ENCODE measurements around the gene PPP1R14B.

GRCh38 chr11:64232967-64233315 lies 13.8 kb downstream of the PPP1R14B start:
- TF ChIP-seq POLR2A (IDR thresholded peaks at IDR 0.05; ENCODE audit: low read depth, low read length): no peak
- no peak for TF ChIP-seq POLR2AphosphoS5 (IDR thresholded peaks at IDR 0.05; ENCODE audit: low read depth, low read length)
- no peak for TF ChIP-seq TAF1 (IDR thresholded peaks at IDR 0.05; ENCODE audit: low read depth, low read length)
- no peak for TF ChIP-seq POU2F2 (IDR thresholded peaks at IDR 0.05; ENCODE audit: low read depth, low read length)
- no peak for TF ChIP-seq SPI1 (IDR thresholded peaks at IDR 0.05; ENCODE audit: low read depth, low read length)
- TF ChIP-seq PAX5 (IDR thresholded peaks at IDR 0.05; ENCODE audit: insufficient read depth, low read length, severe bottlenecking): no peak
